SK-N-SH (cell line): Measurements from ENCODE around the gene B3GALT5.

Experiments used
- EZH2phosphoT487 ChIP-seq: fragments of 200-600 bp; sonication (generic); IDR thresholded peaks from 2 replicates; pipeline ENCODE4 v1.6.1; 2017; ENCODE audit warnings: low read depth, mixed run types, mild to moderate bottlenecking, antibody characterized with exemption, moderate library complexity, borderline replicate concordance
- FOXM1 ChIP-seq: IDR thresholded peaks from 2 replicates; pipeline ENCODE4 v1.4.0; 2012; ENCODE audit warnings: low read depth, mild to moderate bottlenecking
- MXI1 ChIP-seq: IDR thresholded peaks from 2 replicates; pipeline ENCODE4 v1.6.1; 2012; ENCODE audit warnings: mild to moderate bottlenecking, low read depth, low read length, improper control_type of control experiment
- TAF1 ChIP-seq: IDR thresholded peaks from 2 replicates; pipeline ENCODE4 v1.6.1; 2012; ENCODE audit warnings: low read depth, mild to moderate bottlenecking, low read length, moderate library complexity, borderline replicate concordance
- TF ChIP-seq, protein P1 (sequence below): IDR thresholded peaks from 2 replicates; pipeline ENCODE4 v1.4.0; 2012; ENCODE audit warnings: low read depth, borderline replicate concordance
- TF ChIP-seq, protein P2 (sequence below): fragments of 200-600 bp; sonication (generic); IDR thresholded peaks from 2 replicates; pipeline ENCODE4 v1.6.1; 2017; ENCODE audit warnings: antibody characterized with exemption, mild to moderate bottlenecking, moderate library complexity
- TF ChIP-seq, protein P3 (sequence below): IDR thresholded peaks from 2 replicates; pipeline ENCODE4; 2012

DNA sequence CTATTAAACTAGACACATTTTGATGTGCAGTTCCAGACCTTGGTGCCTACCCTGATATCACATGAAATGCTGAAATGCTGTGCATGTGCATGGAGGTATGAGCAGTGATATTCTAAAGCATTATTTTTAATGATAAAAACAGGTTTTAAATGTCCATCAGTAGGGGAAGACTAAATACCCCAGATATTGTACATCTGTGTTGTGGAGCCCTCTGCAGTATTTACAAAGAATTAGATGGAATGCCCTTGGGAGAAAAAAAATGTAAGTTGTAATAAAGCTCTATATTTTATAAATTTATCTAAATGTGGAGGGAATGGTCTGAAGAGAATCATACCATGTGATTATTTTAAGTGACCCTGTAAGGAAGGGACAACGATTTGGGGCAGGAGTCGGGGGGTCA lies 93.1 kb downstream of the B3GALT5 start:
- TF ChIP-seq EZH2phosphoT487 (no peak), MXI1 (no peak), TAF1 (no peak), FOXM1 (no peak)
- TF ChIP-seq, protein P1, sequence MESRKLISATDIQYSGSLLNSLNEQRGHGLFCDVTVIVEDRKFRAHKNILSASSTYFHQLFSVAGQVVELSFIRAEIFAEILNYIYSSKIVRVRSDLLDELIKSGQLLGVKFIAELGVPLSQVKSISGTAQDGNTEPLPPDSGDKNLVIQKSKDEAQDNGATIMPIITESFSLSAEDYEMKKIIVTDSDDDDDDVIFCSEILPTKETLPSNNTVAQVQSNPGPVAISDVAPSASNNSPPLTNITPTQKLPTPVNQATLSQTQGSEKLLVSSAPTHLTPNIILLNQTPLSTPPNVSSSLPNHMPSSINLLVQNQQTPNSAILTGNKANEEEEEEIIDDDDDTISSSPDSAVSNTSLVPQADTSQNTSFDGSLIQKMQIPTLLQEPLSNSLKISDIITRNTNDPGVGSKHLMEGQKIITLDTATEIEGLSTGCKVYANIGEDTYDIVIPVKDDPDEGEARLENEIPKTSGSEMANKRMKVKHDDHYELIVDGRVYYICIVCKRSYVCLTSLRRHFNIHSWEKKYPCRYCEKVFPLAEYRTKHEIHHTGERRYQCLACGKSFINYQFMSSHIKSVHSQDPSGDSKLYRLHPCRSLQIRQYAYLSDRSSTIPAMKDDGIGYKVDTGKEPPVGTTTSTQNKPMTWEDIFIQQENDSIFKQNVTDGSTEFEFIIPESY, result no peak
- TF ChIP-seq, protein P2, sequence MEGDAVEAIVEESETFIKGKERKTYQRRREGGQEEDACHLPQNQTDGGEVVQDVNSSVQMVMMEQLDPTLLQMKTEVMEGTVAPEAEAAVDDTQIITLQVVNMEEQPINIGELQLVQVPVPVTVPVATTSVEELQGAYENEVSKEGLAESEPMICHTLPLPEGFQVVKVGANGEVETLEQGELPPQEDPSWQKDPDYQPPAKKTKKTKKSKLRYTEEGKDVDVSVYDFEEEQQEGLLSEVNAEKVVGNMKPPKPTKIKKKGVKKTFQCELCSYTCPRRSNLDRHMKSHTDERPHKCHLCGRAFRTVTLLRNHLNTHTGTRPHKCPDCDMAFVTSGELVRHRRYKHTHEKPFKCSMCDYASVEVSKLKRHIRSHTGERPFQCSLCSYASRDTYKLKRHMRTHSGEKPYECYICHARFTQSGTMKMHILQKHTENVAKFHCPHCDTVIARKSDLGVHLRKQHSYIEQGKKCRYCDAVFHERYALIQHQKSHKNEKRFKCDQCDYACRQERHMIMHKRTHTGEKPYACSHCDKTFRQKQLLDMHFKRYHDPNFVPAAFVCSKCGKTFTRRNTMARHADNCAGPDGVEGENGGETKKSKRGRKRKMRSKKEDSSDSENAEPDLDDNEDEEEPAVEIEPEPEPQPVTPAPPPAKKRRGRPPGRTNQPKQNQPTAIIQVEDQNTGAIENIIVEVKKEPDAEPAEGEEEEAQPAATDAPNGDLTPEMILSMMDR, result peak; percentile 43
- TF ChIP-seq, protein P3, sequence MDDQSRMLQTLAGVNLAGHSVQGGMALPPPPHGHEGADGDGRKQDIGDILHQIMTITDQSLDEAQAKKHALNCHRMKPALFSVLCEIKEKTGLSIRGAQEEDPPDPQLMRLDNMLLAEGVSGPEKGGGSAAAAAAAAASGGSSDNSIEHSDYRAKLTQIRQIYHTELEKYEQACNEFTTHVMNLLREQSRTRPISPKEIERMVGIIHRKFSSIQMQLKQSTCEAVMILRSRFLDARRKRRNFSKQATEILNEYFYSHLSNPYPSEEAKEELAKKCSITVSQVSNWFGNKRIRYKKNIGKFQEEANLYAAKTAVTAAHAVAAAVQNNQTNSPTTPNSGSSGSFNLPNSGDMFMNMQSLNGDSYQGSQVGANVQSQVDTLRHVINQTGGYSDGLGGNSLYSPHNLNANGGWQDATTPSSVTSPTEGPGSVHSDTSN, result no peak
